Neutrophil (primary cell): ENCODE data around the gene ARSD.
"Not testable (repeated sequence)": the region's sequence is repeated elsewhere in the genome, so short reads cannot be mapped to it uniquely, and the experiment has no call there.

Source experiments
- H3K27ac ChIP-seq: fragments of 200-600 bp; sonication (generic); 2 replicates; pipeline ENCODE4 v1.5.1; 2016; ENCODE audit warnings: mild to moderate bottlenecking, moderate library complexity
- H3K27me3 ChIP-seq: fragments of 200-600 bp; sonication (generic); 2 replicates; pipeline ENCODE4 v1.6.0; 2016; ENCODE audit warnings: mild to moderate bottlenecking
- H3K36me3 ChIP-seq: fragments of 200-600 bp; sonication (generic); 2 replicates; pipeline ENCODE4 v1.5.1; 2017
- H3K4me1 ChIP-seq, 2 experiments: fragments of 200-600 bp in 1 of 2; sonication (generic) in 1 of 2; 1 replicate in 1 of 2; 2 replicates in 1 of 2; pipeline versions ENCODE4 v1.5.1 to v1.6.1; 2013 to 2016; ENCODE audit warnings: low read depth in 1 of 2, low read length in 1 of 2, mild to moderate bottlenecking in 1 of 2, moderate library complexity in 1 of 2; ENCODE audit not compliant: control insufficient read depth in 1 of 2, insufficient read depth in 1 of 2
- H3K4me3 ChIP-seq, 2 experiments: fragments of 200-600 bp in 1 of 2; sonication (generic) in 1 of 2; 1 replicate in 1 of 2; 2 replicates in 1 of 2; pipeline ENCODE4 v1.5.1; 2013 to 2016; ENCODE audit warnings: low read depth in 1 of 2, low read length in 1 of 2, mild to moderate bottlenecking in 1 of 2, moderate library complexity in 1 of 2
- H3K9me3 ChIP-seq: fragments of 200-600 bp; sonication (generic); 2 replicates; pipeline ENCODE4 v1.5.1; 2016
- TF ChIP-seq, protein P1 (sequence below): fragments of 200-600 bp; sonication (generic); IDR thresholded peaks from 2 replicates; pipeline ENCODE4 v1.5.1; 2016; ENCODE audit warnings: antibody characterized with exemption

Gene ARSD

DNA sequence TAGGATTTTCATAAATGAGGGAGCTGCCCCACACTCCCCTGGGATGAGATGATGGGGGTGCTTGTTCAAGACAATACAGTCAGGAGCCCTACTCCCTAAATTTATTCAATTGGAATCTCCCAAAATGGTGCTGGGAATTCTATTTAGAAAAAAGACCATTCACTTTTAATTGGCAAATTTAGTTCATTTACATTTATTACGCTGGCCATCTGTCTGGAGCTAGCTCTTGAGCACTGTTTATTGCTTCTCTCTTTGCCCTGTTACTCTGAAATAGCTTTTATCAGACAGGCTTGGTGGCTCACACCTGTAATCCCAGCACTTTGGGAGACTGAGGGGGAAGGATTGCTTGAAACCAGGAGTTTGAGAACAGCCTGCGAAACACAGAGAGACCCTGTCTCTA, 2.0 kb upstream of the ARSD start:
- Histone ChIP-seq H3K27me3 (no peaks in the 10 kb centered on the region), H3K4me3 (no peak overlapping the region), H3K27ac (no peak overlapping the region), H3K4me1 (peaks cover 23 to 34% of the 10 kb centered on the region in 2 experiments), H3K36me3 (no peaks in the 10 kb centered on the region), H3K9me3 (no peaks in the 10 kb centered on the region)
- TF ChIP-seq, protein P1, sequence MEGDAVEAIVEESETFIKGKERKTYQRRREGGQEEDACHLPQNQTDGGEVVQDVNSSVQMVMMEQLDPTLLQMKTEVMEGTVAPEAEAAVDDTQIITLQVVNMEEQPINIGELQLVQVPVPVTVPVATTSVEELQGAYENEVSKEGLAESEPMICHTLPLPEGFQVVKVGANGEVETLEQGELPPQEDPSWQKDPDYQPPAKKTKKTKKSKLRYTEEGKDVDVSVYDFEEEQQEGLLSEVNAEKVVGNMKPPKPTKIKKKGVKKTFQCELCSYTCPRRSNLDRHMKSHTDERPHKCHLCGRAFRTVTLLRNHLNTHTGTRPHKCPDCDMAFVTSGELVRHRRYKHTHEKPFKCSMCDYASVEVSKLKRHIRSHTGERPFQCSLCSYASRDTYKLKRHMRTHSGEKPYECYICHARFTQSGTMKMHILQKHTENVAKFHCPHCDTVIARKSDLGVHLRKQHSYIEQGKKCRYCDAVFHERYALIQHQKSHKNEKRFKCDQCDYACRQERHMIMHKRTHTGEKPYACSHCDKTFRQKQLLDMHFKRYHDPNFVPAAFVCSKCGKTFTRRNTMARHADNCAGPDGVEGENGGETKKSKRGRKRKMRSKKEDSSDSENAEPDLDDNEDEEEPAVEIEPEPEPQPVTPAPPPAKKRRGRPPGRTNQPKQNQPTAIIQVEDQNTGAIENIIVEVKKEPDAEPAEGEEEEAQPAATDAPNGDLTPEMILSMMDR, result no peak

DNA sequence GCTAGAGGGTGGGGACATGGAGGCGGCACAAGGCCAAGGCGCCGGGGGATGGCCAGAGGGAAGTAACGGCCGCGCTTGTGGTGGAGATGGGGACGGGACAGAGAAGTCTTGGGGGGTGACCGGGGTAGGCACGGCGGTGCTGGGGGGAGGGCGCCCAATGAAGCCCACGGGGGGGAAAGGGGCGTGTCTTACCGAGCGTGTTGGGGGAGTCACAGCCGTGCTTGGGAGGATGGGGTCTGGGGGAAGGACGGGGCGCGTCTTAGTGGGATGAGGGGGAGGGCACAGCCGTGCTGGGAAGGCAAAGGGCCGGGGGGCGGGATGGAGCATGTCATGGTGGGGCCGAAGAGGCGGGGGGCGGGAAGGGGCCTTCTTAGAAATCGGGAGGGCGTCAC, 952 bp downstream of the ARSD start:
- no peaks in the 10 kb centered on the region for H3K27me3 ChIP-seq
- TF ChIP-seq, protein P1, result no peak
- H3K4me1 ChIP-seq, result peaks cover 4 to 5% of the 10 kb centered on the region in 2 experiments
- no peaks in the 10 kb centered on the region for H3K9me3 ChIP-seq
- no peaks in the 10 kb centered on the region for H3K36me3 ChIP-seq
- peak overlapping the region; percentile 68 to 71 for H3K4me3 ChIP-seq
- peak overlapping the region; percentile 90 for H3K27ac ChIP-seq

DNA sequence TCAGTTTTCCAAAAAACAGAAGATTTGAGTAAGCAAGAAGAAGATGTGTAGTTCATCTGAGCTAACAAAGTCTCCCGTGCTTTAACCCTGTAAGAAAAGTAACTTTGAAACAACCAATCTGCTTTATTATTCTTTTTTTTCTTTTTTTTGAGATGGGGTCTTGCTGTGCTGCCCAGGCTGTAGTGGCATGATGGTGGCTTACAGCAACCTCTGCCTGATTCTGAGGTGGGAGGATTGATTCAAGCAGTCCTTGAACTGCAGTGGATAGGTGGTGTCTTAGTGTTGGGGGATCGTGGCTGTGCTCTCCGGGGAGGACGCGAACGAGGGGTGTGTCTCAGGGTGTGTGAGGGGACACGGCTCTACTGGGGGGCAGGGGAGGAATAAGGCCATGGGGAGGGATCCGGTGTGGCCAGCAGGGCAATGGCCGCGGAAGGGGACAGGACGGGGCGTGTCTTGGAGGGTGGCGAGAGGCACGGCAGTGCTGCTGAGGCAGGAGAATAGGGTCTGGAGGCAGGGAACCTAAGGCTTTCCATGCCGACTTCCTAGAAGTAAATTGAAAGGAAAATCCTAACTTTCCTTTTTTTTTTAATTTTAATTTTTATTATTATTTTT, 2.4 kb downstream of the ARSD start:
- Histone ChIP-seq H3K27ac (no peak overlapping the region), H3K9me3 (no peaks in the 10 kb centered on the region), H3K4me1 (no peaks in the 10 kb centered on the region), H3K36me3 (peaks cover 3% of the 10 kb centered on the region), H3K4me3 (no peak overlapping the region), H3K27me3 (no peaks in the 10 kb centered on the region)
- TF ChIP-seq, protein P1, result no peak

DNA sequence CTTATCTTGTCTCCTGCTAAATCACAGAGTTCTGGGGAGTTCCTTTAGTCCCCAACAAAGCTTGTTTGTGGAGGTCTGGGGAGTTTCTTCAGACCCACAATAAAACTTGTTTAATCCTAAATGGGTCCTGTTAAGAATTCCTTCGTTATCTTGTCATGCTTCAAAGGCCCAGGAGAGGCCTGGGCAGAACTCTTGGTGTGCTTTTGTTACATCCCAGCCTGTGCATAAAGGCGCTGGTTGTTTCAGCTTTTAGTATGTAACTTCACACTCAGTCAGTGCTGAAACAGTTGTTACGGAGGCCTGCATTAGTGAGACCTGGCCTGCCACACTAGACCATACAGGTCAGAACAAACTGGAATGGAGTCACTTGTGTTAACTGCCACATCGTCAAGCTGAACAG, 2.9 kb downstream of the ARSD start:
- not testable (repeated sequence) for H3K9me3 ChIP-seq, H3K27me3 ChIP-seq, H3K27ac ChIP-seq, H3K4me1 ChIP-seq, H3K4me3 ChIP-seq, H3K36me3 ChIP-seq

DNA sequence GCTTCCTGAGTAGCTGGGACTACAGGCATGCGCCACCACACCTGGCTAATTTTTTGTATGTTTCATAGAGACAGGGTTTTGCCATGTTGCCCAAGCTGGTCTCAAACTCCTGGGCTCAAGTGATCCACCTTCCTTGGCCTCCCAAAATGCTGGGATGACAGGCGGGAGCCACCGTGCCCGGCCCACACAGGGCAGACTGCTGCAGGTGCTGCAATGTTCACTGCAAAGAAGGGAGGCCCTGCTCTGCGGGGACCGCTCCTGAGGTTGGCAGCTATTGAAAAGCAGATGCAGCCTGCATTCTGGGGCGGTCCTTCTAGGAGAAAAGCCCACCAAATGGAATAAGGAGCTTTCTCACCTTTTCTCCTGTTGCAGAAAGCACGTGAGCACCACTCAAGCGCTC, 5.0 kb downstream of the ARSD start:
- Histone ChIP-seq H3K4me3 (no peak overlapping the region), H3K27me3 (no peaks in the 10 kb centered on the region), H3K9me3 (no peaks in the 10 kb centered on the region), H3K27ac (no peak overlapping the region), H3K36me3 (peaks cover 22% of the 10 kb centered on the region), H3K4me1 (no peaks in the 10 kb centered on the region)
- TF ChIP-seq, protein P1, result no peak

DNA sequence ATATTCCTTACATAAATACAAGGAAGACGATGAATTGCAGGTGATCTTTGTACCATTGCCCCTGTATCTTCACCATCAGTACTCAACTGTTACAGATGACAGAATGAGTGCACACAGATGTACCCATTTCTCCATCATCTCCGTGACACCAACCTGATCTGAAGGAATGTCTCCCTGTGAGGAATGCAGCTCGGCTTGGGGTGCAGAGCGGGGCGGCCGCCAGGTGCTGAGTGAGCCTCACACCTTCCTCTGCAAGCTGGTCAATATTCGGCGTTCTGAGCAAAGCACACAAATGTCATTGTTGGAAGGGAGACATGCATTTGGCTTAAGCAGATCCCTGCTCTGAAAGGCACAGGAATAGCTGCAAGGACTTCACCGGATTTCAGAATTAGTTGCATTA, 7.4 kb downstream of the ARSD start:
- H3K9me3 ChIP-seq, result no peaks in the 10 kb centered on the region
- no peak overlapping the region for H3K4me3 ChIP-seq
- no peaks in the 10 kb centered on the region for H3K4me1 ChIP-seq
- TF ChIP-seq, protein P1, result no peak
- no peaks in the 10 kb centered on the region for H3K27me3 ChIP-seq
- peaks cover 22% of the 10 kb centered on the region for H3K36me3 ChIP-seq
- no peak overlapping the region for H3K27ac ChIP-seq
